Cardiac muscle cell (in vitro differentiated cells and primary cell): Measurements from ENCODE around the gene TMEM123. TPM values are rescaled to one million over a fixed set of nuclear protein-coding genes. Genes with fewer than 3 reads are reported as not detected.
A peak's percentile ranks its signal among the peaks of the same experiment; 100 is the strongest.

Experiments used
- DNase-seq, 2 donors: peaks; one replicate each; pipeline versions ENCODE4 v3.0.0 to v3.0.0-alpha.2; 2010 to 2017; ENCODE audit warnings: low read depth in 1 of 2, low spot score in 1 of 2
- H3K27ac ChIP-seq: fragments of 200-600 bp; sonication (generic); 2 replicates; pipeline ENCODE4 v1.5.1; 2016
- H3K27me3 ChIP-seq: fragments of 200-600 bp; sonication (generic); 2 replicates; pipeline ENCODE4 v1.6.0; 2016; ENCODE audit warnings: control low read depth
- H3K36me3 ChIP-seq: fragments of 200-600 bp; sonication (generic); 2 replicates; pipeline ENCODE4 v1.5.1; 2016; ENCODE audit warnings: control low read depth
- H3K4me1 ChIP-seq: fragments of 200-600 bp; sonication (generic); 2 replicates; pipeline ENCODE4 v1.8.1; 2017; ENCODE audit warnings: low read depth, mild to moderate bottlenecking, mixed run types
- H3K4me3 ChIP-seq: fragments of 200-600 bp; sonication (generic); 2 replicates; pipeline ENCODE4 v1.5.1; 2016; ENCODE audit warnings: mild to moderate bottlenecking
- H3K9me3 ChIP-seq: fragments of 200-600 bp; sonication (generic); 2 replicates; pipeline ENCODE4 v1.5.1; 2017; ENCODE audit warnings: low read depth, mild to moderate bottlenecking, control low read depth
- CTCF ChIP-seq: IDR thresholded peaks from 2 replicates; pipeline ENCODE4 v1.5.1; 2012; ENCODE audit warnings: low read depth, mild to moderate bottlenecking, low read length
- polyA plus RNA-seq: library from polyadenylated mRNA; unstranded; fragments of >200 nt; fragmentation: Nextera tagmentation; extraction: Ambion mirVana; gene quantifications from 2 replicates; pipeline ENCODE4 v1.2.1, GENCODE V29; 2016
- total RNA-seq: library from RNA; depleted of rRNA; stranded (reverse); fragments of >200 nt; gene quantifications from 2 replicates; pipeline ENCODE4 v1.2.3, GENCODE V29; 2016

TMEM123 gene
- total and polyA plus RNA-seq, 2 experiments from 2014 or later, result 86.3 to 92.6 TPM

GRCh38 chr11:102361086-102362031 lies 91.2 kb downstream of the TMEM123 start:
- no peaks in the 10 kb centered on the region for H3K4me1 ChIP-seq
- no peaks in the 10 kb centered on the region for H3K9me3 ChIP-seq
- H3K36me3 ChIP-seq, result peaks cover 21% of the 10 kb centered on the region
- H3K27ac ChIP-seq, result no peak overlapping the region
- H3K27me3 ChIP-seq, result no peaks in the 10 kb centered on the region
- no peak for DNase-seq
- TF ChIP-seq CTCF, result no peak
- no peak overlapping the region for H3K4me3 ChIP-seq

- H3K4me1 ChIP-seq, result no peaks in the 10 kb centered on the region
- H3K27me3 ChIP-seq, result no peaks in the 10 kb centered on the region
- no peaks in the 10 kb centered on the region for H3K9me3 ChIP-seq
- no peak overlapping the region for H3K4me3 ChIP-seq
- H3K27ac ChIP-seq, result no peak overlapping the region
- H3K36me3 ChIP-seq, result peaks cover 21% of the 10 kb centered on the region
- DNase-seq, result no peak
- TF ChIP-seq CTCF, result no peak
Measured at GRCh38 chr11:102360681-102361080, 91.9 kb downstream of the TMEM123 start.

- Histone ChIP-seq H3K4me1 (no peaks in the 10 kb centered on the region), H3K9me3 (no peaks in the 10 kb centered on the region), H3K36me3 (peaks cover 14% of the 10 kb centered on the region), H3K27me3 (no peaks in the 10 kb centered on the region), H3K4me3 (no peak overlapping the region), H3K27ac (no peak overlapping the region)
- no peak for DNase-seq
- TF ChIP-seq CTCF, result no peak
Measured at GRCh38 chr11:102359372-102359771, 93.2 kb downstream of the TMEM123 start.

- TF ChIP-seq CTCF, result no peak
- no peak overlapping the region for H3K4me3 ChIP-seq
Measured at GRCh38 chr11:102357116-102357515, 95.4 kb downstream of the TMEM123 start.

GRCh38 chr11:102347462-102348370 lies 104.8 kb downstream of the TMEM123 start:
- TF ChIP-seq CTCF, result no peak
- peak overlapping the region; percentile 94 for H3K27ac ChIP-seq
- peaks cover 3% of the 10 kb centered on the region for H3K36me3 ChIP-seq
- peak overlapping the region; percentile 47 for H3K4me3 ChIP-seq
- DNase-seq, result peak; percentile 19 to 47
- no peaks in the 10 kb centered on the region for H3K9me3 ChIP-seq
- H3K4me1 ChIP-seq, result peaks cover 15% of the 10 kb centered on the region
- H3K27me3 ChIP-seq, result no peaks in the 10 kb centered on the region

More at GRCh38 chr11:102357116-102357515, 95.4 kb downstream of the TMEM123 start:
- no peaks in the 10 kb centered on the region for H3K4me1 ChIP-seq
- no peak for DNase-seq
- no peak overlapping the region for H3K27ac ChIP-seq
- no peaks in the 10 kb centered on the region for H3K9me3 ChIP-seq
- no peaks in the 10 kb centered on the region for H3K27me3 ChIP-seq
- no peaks in the 10 kb centered on the region for H3K36me3 ChIP-seq
